Spleen (tissue), 11 donors: ENCODE measurements around the gene NUP153. TPM values are rescaled to one million over a fixed set of nuclear protein-coding genes. Genes with fewer than 3 reads are reported as not detected.

ENCODE experiments used
- DNase-seq: peaks from one replicate; pipeline ENCODE4 v3.0.0-alpha.2; 2020
- H3K27ac ChIP-seq, 8 donors: fragments of 200-600 bp; sonication (generic) in 7 of 8; 1 replicate in 4 of 8; 2 replicates in 4 of 8; pipeline versions ENCODE4 v1.5.0 to v1.8.0; 2016 to 2021; ENCODE audit warnings: inconsistent platforms in 4 of 8, mild to moderate bottlenecking in 4 of 8, moderate library complexity in 1 of 8
- H3K27me3 ChIP-seq, 7 donors: fragments of 200-600 bp; sonication (generic) in 6 of 7; replicated peaks in 1 of 7; 1 replicate in 4 of 7; 2 replicates in 3 of 7; pipeline versions ENCODE4 v1.5.0 to v1.8.0; 2016 to 2021; ENCODE audit warnings: inconsistent platforms in 3 of 7, mild to moderate bottlenecking in 1 of 7
- H3K36me3 ChIP-seq, 6 donors: fragments of 200-600 bp; sonication (generic) in 5 of 6; 1 replicate in 4 of 6; 2 replicates in 2 of 6; pipeline versions ENCODE4 v1.5.0 to v1.8.0; 2016 to 2021; ENCODE audit warnings: inconsistent platforms in 2 of 6
- H3K4me1 ChIP-seq, 6 donors: fragments of 200-600 bp; sonication (generic) in 5 of 6; 1 replicate in 3 of 6; 2 replicates in 3 of 6; pipeline versions ENCODE4 v1.5.0 to v1.8.0; 2016 to 2021; ENCODE audit warnings: inconsistent platforms in 3 of 6
- H3K4me3 ChIP-seq, 8 donors: fragments of 200-600 bp; sonication (generic) in 7 of 8; 1 replicate in 4 of 8; 2 replicates in 4 of 8; pipeline versions ENCODE4 v1.5.0 to v1.8.0; 2016 to 2021; ENCODE audit warnings: inconsistent platforms in 4 of 8, mild to moderate bottlenecking in 4 of 8, moderate library complexity in 2 of 8
- H3K9me3 ChIP-seq, 8 donors: fragments of 200-600 bp; sonication (generic) in 7 of 8; 1 replicate in 4 of 8; 2 replicates in 4 of 8; pipeline versions ENCODE4 v1.5.0 to v1.8.0; 2016 to 2021; ENCODE audit warnings: inconsistent platforms in 4 of 8
- CTCF ChIP-seq, 11 experiments: fragments of 200-600 bp in 7 of 11; fragments of 450-650 bp in 4 of 11; sonication (generic) in 4 of 11; IDR thresholded peaks in 8 of 11; conservative IDR thresholded peaks in 3 of 11; 1 replicate in 7 of 11; 2 replicates in 4 of 11; pipeline versions ENCODE4 v1.4.0 to v1.8.0; 2016 to 2021; ENCODE audit warnings: antibody characterized with exemption in 11 of 11, inconsistent platforms in 4 of 11, mild to moderate bottlenecking in 1 of 11
- POLR2A ChIP-seq, 3 donors: fragments of 450-650 bp; IDR thresholded peaks; one replicate each; pipeline ENCODE4 v1.5.1; 2017; ENCODE audit warnings: antibody characterized with exemption in 3 of 3, mild to moderate bottlenecking in 1 of 3
- POLR2AphosphoS5 ChIP-seq, 3 donors: sonication (generic); formaldehyde crosslinking; IDR thresholded peaks; one replicate each; pipeline ENCODE4 v1.5.1; 2017; ENCODE audit warnings: antibody characterized with exemption in 3 of 3
- WGBS, 5 donors: extraction: QIAGEN DNeasy Blood & Tissue Kit in 3 of 5; methylation state at CpG; one replicate each; pipeline versions ENCODE4 v1.1.5 to v1.1.7; 2013 to 2018; 5-methylcytosine and 5-hydroxymethylcytosine counted together
- intact Hi-C: fragments of 100-400 bp; cut with DNase I; formaldehyde crosslinking; loops from one replicate; pipeline ENCODE4 v1.15.0; 2023; ENCODE audit warnings: low total_unique reads
- polyA plus RNA-seq, 3 donors: library from polyadenylated mRNA; stranded (reverse); fragments of 200-250 nt; gene quantifications; one replicate each; pipeline ENCODE4 v1.2.1, GENCODE V29; 2013
- total RNA-seq, 7 donors: library from RNA; depleted of rRNA in 3 of 7; stranded (reverse); fragments of >200 nt in 3 of 7; fragmentation: NEBNext Ultra II Directional in 4 of 7; extraction: Animal tissue kit (Norgen Biotek cat#: 25700) in 4 of 7; gene quantifications; one replicate each; pipeline versions ENCODE4 v1.1.0 to v1.2.1, GENCODE V29; 2016 to 2021
- donor health status: healthy with polysubstance abuse.
- donor health status: DM: no; HTN: no; CAD: no; lungs with moderate emphysema.
- donor health status: DM: no; HTN: no; CAD: no.
- donor health status: Bipolar disorder and iron deficiency.
- donor health status: healthy.
- donor health status: DM: no; HTN: no; CAD: no.
- donor health status: DM: yes; HTN: yes; CAD: no.

NUP153 gene
- total and polyA plus RNA-seq, 10 donors = 8.9 to 51.5 (median 45.3) TPM

- 96 to 100% (median 97%) methylated on average over 4 of the region's 4 CpGs for WGBS, 5 donors
- intact Hi-C loops = no loop called here
- peaks cover 0 to 100% (median 50%) of the 10 kb centered on the region in 6 donors for H3K36me3 ChIP-seq
- H3K27me3 ChIP-seq = no peaks in the 10 kb centered on the region
- H3K4me1 ChIP-seq = peaks cover 0 to 46% (median 8%) of the 10 kb centered on the region in 6 donors
- no peak for DNase-seq
- H3K4me3 ChIP-seq = no peak overlapping the region
- TF ChIP-seq POLR2A (IDR thresholded peaks at IDR 0.05) (no peak), POLR2AphosphoS5 (IDR thresholded peaks at IDR 0.05) (no peak), CTCF (IDR thresholded peaks at IDR 0.05 in 8 of 11, conservative IDR thresholded peaks at IDR 0.05 in 3 of 11) (no peak)
- no peak overlapping the region for H3K27ac ChIP-seq
- H3K9me3 ChIP-seq = no peaks in the 10 kb centered on the region
These were observed 71.2 kb downstream of the NUP153 start for GRCh38 chr6:17635568-17635967.

- Histone ChIP-seq H3K27me3 (no peaks in the 10 kb centered on the region), H3K9me3 (no peaks in the 10 kb centered on the region), H3K4me3 (no peak overlapping the region), H3K27ac (peak overlapping the region in 4 of 8 donors; percentile 9 to 41 (median 18)), H3K4me1 (peaks cover 0 to 57% (median 8%) of the 10 kb centered on the region in 6 donors), H3K36me3 (peaks cover 0 to 100% (median 51%) of the 10 kb centered on the region in 6 donors)
- intact Hi-C loops = no loop called here
- 49 to 63% (median 55%) methylated on average over 2 of the region's 2 CpGs for WGBS, 5 donors
- no peak for DNase-seq
- TF ChIP-seq POLR2AphosphoS5 (IDR thresholded peaks at IDR 0.05) = no peak
- TF ChIP-seq CTCF (IDR thresholded peaks at IDR 0.05 in 8 of 11, conservative IDR thresholded peaks at IDR 0.05 in 3 of 11) = no peak
- TF ChIP-seq POLR2A (IDR thresholded peaks at IDR 0.05) = no peak
These were observed 73.1 kb downstream of the NUP153 start for GRCh38 chr6:17633465-17634188.

GRCh38 chr6:17632934-17633333 is 73.8 kb downstream of the NUP153 start:
- 58 to 79% (median 79%) methylated on average over 1 of the region's 1 CpG for WGBS, 5 donors
- Histone ChIP-seq H3K4me1 (peaks cover 0 to 59% (median 8%) of the 10 kb centered on the region in 6 donors), H3K36me3 (peaks cover 0 to 100% (median 54%) of the 10 kb centered on the region in 6 donors), H3K27me3 (no peaks in the 10 kb centered on the region), H3K9me3 (no peaks in the 10 kb centered on the region), H3K27ac (peak overlapping the region in 2 of 8 donors; percentile 14 to 21), H3K4me3 (no peak overlapping the region)
- intact Hi-C loops = no loop called here
- TF ChIP-seq CTCF (IDR thresholded peaks at IDR 0.05 in 8 of 11, conservative IDR thresholded peaks at IDR 0.05 in 3 of 11) = no peak
- no peak for TF ChIP-seq POLR2A (IDR thresholded peaks at IDR 0.05)
- TF ChIP-seq POLR2AphosphoS5 (IDR thresholded peaks at IDR 0.05) = no peak
- DNase-seq = no peak

- 66 to 87% (median 70%) methylated on average over 3 to 5 of the region's 5 CpGs for WGBS, 5 donors
- peaks cover 2 to 100% (median 49%) of the 10 kb centered on the region in 6 donors for H3K36me3 ChIP-seq
- TF ChIP-seq CTCF (IDR thresholded peaks at IDR 0.05 in 8 of 11, conservative IDR thresholded peaks at IDR 0.05 in 3 of 11) (no peak), POLR2A (IDR thresholded peaks at IDR 0.05) (no peak), POLR2AphosphoS5 (IDR thresholded peaks at IDR 0.05) (no peak)
- peak overlapping the region in 1 of 8 donors; percentile 37 for H3K27ac ChIP-seq
- H3K4me1 ChIP-seq = peaks cover 0 to 47% (median 8%) of the 10 kb centered on the region in 6 donors
- no peaks in the 10 kb centered on the region for H3K27me3 ChIP-seq
- H3K9me3 ChIP-seq = no peaks in the 10 kb centered on the region
- DNase-seq = no peak
- H3K4me3 ChIP-seq = no peak overlapping the region
- intact Hi-C loops = no loop called here
These were observed 76.1 kb downstream of the NUP153 start for GRCh38 chr6:17630511-17631073.
